Esophagus muscularis mucosa (tissue), 4 donors: ENCODE data around the gene MATCAP1. TPM values are rescaled to one million over a fixed set of nuclear protein-coding genes. Genes with fewer than 3 reads are reported as not detected.

ENCODE experiments used
- DNase-seq: peaks from one replicate; pipeline ENCODE4 v3.0.0-alpha.2; 2017; ENCODE audit errors: extremely low spot score
- H3K27ac ChIP-seq, 4 donors: fragments of 200-600 bp; sonication (generic); replicated peaks in 1 of 4; 1 replicate in 3 of 4; 2 replicates in 1 of 4; pipeline ENCODE4 v1.5.1; 2016 to 2019; ENCODE audit warnings: mild to moderate bottlenecking in 1 of 4
- H3K27me3 ChIP-seq, 4 donors: fragments of 200-600 bp; sonication (generic); one replicate each; pipeline versions ENCODE4 v1.5.1 to v1.6.0; 2016 to 2019
- H3K36me3 ChIP-seq, 4 donors: fragments of 200-600 bp; sonication (generic); one replicate each; pipeline ENCODE4 v1.5.1; 2016 to 2019
- H3K4me1 ChIP-seq, 4 donors: fragments of 200-600 bp; sonication (generic); one replicate each; pipeline ENCODE4 v1.5.1; 2016 to 2019
- H3K4me3 ChIP-seq, 4 donors: fragments of 200-600 bp; sonication (generic); 1 replicate in 2 of 4; 2 replicates in 2 of 4; pipeline ENCODE4 v1.5.1; 2016 to 2019; ENCODE audit warnings: mild to moderate bottlenecking in 4 of 4, moderate library complexity in 1 of 4
- H3K9me3 ChIP-seq, 4 donors: fragments of 200-600 bp; sonication (generic); 1 replicate in 3 of 4; 2 replicates in 1 of 4; pipeline ENCODE4 v1.5.1; 2016 to 2019
- CTCF ChIP-seq, 3 experiments: fragments of 200-600 bp in 2 of 3; fragments of 450-650 bp in 1 of 3; sonication (generic) in 2 of 3; IDR thresholded peaks; one replicate each; pipeline ENCODE4 v1.5.1; 2017 to 2019; ENCODE audit warnings: antibody characterized with exemption in 3 of 3, mild to moderate bottlenecking in 2 of 3, moderate library complexity in 1 of 3
- EP300 ChIP-seq: sonication (generic); formaldehyde crosslinking; IDR thresholded peaks from one replicate; pipeline ENCODE4 v1.6.1; 2017; ENCODE audit warnings: antibody characterized with exemption
- POLR2A ChIP-seq: fragments of 450-650 bp; IDR thresholded peaks from one replicate; pipeline ENCODE4 v1.6.1; 2017; ENCODE audit warnings: antibody characterized with exemption, moderate library complexity, mild to moderate bottlenecking, low read depth
- POLR2AphosphoS5 ChIP-seq, 2 donors: sonication (generic); formaldehyde crosslinking; IDR thresholded peaks; one replicate each; pipeline ENCODE4 v1.6.1; 2017; ENCODE audit warnings: antibody characterized with exemption in 2 of 2
- WGBS: methylation state at CpG from one replicate; pipeline ENCODE4 v1.1.5; 2018; 5-methylcytosine and 5-hydroxymethylcytosine counted together
- intact Hi-C: fragments of 100-400 bp; cut with DNase I; formaldehyde crosslinking; loops from one replicate; pipeline ENCODE4 v1.15.1; 2023
- total RNA-seq, 4 donors: library from RNA; depleted of rRNA; stranded (reverse); fragments of >200 nt; gene quantifications; one replicate each; pipeline versions ENCODE4 v1.1.0 to v1.2.1, GENCODE V29; 2016

The MATCAP1 gene
- total RNA-seq, 4 donors from 2014 or later, result 7.8 to 17.7 (median 11.2) TPM

DNA sequence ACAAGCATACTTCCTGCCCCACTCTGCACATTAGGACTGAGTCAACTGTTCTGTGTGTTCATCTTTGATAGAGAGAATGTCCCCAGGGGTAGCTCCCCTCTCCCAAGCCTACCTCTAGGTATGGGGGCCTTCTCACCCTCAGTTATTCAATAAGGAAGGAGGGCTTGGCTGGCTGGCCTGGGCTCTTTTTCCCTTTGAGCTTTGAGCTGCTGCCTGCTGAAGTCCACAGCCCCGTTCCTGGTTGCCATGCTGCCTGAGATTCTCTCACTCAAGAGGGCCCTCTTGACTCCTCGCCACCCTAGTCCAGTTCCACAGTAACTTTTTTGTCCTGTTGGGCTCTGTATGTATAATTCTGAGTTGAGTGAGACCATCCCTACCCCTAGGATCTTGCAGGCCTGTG, 38.0 kb downstream of the MATCAP1 start:
- 84% methylated on average over 2 of the region's 2 CpGs for WGBS
- peaks cover 58 to 92% (median 83%) of the 10 kb centered on the region in 4 donors for H3K36me3 ChIP-seq

DNA sequence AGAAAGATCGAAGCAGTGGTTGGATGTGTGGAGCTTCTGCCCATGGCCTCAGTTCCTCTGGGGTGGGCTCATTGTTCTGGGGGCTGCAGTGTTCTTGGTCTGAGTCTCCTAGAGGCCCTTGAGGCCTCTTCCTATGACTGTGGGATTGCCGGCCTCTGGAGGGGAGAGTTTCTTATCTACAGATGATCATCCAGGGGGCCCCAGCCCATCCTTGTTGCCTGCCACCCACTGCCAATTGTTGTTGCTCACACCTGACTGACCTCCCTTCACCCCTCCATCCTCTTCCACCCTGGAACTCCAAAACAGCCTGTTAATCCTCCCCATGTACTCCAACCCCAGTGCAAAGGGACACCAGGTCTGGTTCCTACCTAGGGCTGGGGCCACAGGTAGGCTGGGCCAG, 38.8 kb downstream of the MATCAP1 start:
- TF ChIP-seq CTCF (IDR thresholded peaks at IDR 0.05) (no peak), EP300 (no peak), POLR2AphosphoS5 (IDR thresholded peaks at IDR 0.05) (no peak), POLR2A (no peak)
- H3K4me3 ChIP-seq, result no peak overlapping the region
- no peak for DNase-seq
- WGBS, result 97% methylated on average over 2 of the region's 2 CpGs
- H3K9me3 ChIP-seq, result no peaks in the 10 kb centered on the region
- intact Hi-C loops, result no loop called here
- H3K27ac ChIP-seq, result no peak overlapping the region
- H3K27me3 ChIP-seq, result no peaks in the 10 kb centered on the region
- H3K36me3 ChIP-seq, result peaks cover 66 to 100% (median 91%) of the 10 kb centered on the region in 4 donors
- peaks cover 0 to 12% (median 5%) of the 10 kb centered on the region in 4 donors for H3K4me1 ChIP-seq

More for the DNA sequence above, 38.0 kb downstream of the MATCAP1 start:
- no peak for DNase-seq
- Histone ChIP-seq H3K4me1 (peaks cover under 1 to 20% (median 13%) of the 10 kb centered on the region in 4 donors), H3K9me3 (no peaks in the 10 kb centered on the region), H3K27me3 (no peaks in the 10 kb centered on the region), H3K4me3 (no peak overlapping the region), H3K27ac (no peak overlapping the region)
- TF ChIP-seq CTCF (IDR thresholded peaks at IDR 0.05), result no peak
- no peak for TF ChIP-seq POLR2A
- TF ChIP-seq POLR2AphosphoS5 (IDR thresholded peaks at IDR 0.05), result no peak
- TF ChIP-seq EP300, result no peak
- intact Hi-C loops, result no loop called here

DNA sequence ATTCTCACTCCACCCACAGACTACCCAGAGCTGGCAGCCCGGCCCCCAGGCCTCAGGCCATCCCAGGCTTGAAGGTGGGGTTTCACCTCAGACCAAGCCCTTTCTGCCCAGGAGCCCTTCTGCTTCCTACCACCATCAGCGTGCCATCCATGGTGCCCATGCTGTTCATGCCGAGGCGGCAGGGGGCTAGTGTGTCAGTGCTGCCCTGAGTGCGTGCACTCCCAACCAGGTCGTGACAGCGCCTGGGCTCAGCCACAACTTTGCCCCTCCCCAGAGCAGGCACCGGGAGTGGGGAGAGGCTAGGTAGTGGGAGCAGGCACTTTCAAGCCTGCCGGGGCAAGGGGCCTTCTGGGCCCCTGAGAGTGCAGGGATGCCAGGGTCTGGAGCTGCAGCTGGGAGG, 41.4 kb downstream of the MATCAP1 start:
- no peak for DNase-seq
- Histone ChIP-seq H3K9me3 (no peaks in the 10 kb centered on the region), H3K36me3 (peaks cover 82 to 100% (median 98%) of the 10 kb centered on the region in 4 donors), H3K27ac (no peak overlapping the region), H3K4me1 (no peaks in the 10 kb centered on the region), H3K4me3 (no peak overlapping the region), H3K27me3 (no peaks in the 10 kb centered on the region)
- intact Hi-C loops, result no loop called here
- no peak for TF ChIP-seq CTCF (IDR thresholded peaks at IDR 0.05)
- TF ChIP-seq EP300, result no peak
- no peak for TF ChIP-seq POLR2AphosphoS5 (IDR thresholded peaks at IDR 0.05)
- no peak for TF ChIP-seq POLR2A
- WGBS, result no CpG with 5 or more reads among the region's 9 CpGs

DNA sequence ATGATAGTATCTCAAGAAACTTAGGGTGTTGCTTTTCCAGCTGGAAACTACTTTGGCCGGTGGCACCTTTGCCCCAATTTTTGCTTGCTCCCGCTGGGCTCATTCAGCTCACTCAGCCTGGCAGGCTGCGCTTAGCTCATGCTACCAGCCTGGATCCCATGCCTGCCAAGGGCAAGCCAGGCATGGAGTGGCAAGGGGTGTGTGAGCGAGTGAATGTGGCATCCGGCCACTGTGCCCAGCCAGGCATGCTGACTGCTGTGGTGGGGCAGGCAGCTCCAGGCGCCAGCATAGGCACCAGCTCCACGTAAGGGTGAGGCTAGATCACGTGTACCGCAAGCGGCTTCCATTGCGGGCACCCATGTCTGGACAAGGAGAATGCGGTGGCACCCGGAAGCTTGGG, 42.4 kb downstream of the MATCAP1 start:
- TF ChIP-seq EP300 (no peak), POLR2A (no peak)
- intact Hi-C loops, result no loop called here
- H3K27me3 ChIP-seq, result no peaks in the 10 kb centered on the region
- WGBS, result 99% methylated on average over 7 of the region's 13 CpGs
- no peak overlapping the region for H3K27ac ChIP-seq
- no peak for DNase-seq
- H3K36me3 ChIP-seq, result peaks cover 85 to 100% (median 97%) of the 10 kb centered on the region in 4 donors
- H3K4me3 ChIP-seq, result no peak overlapping the region
- H3K4me1 ChIP-seq, result no peaks in the 10 kb centered on the region
- H3K9me3 ChIP-seq, result no peaks in the 10 kb centered on the region

GRCh38 chr16:67137605-67138004, 46.2 kb downstream of the MATCAP1 start:
- H3K4me1 ChIP-seq, result no peaks in the 10 kb centered on the region
- H3K27me3 ChIP-seq, result no peaks in the 10 kb centered on the region
- no peak for DNase-seq
- H3K27ac ChIP-seq, result no peak overlapping the region
- intact Hi-C loops, result no loop called here
- no peaks in the 10 kb centered on the region for H3K9me3 ChIP-seq
- H3K4me3 ChIP-seq, result no peak overlapping the region
- TF ChIP-seq EP300 (no peak), POLR2AphosphoS5 (IDR thresholded peaks at IDR 0.05) (no peak), CTCF (IDR thresholded peaks at IDR 0.05) (no peak), POLR2A (no peak)
- WGBS, result 68% methylated on average over 3 of the region's 3 CpGs
- peaks cover 91 to 100% (median 97%) of the 10 kb centered on the region in 4 donors for H3K36me3 ChIP-seq
